Mesendoderm (in vitro differentiated cells): ENCODE measurements around the gene GRIK4.
A peak's percentile ranks its signal among the peaks of the same experiment; 100 is the strongest.

Experiments used
- DNase-seq: peaks from one replicate; pipeline ENCODE4 v3.0.0; 2013
- H2AK5ac ChIP-seq: 2 replicates; pipeline ENCODE4 v1.6.1; 2013; ENCODE audit warnings: low read length, inconsistent platforms
- H2BK120ac ChIP-seq: 2 replicates; pipeline ENCODE4 v1.6.1; 2013; ENCODE audit warnings: low read depth, mild to moderate bottlenecking, low read length, moderate library complexity, mixed read lengths
- H2BK15ac ChIP-seq: replicated peaks from 2 replicates; pipeline ENCODE4 v1.6.1; 2013; ENCODE audit warnings: low read depth, mild to moderate bottlenecking, moderate library complexity
- H2BK5ac ChIP-seq: 2 replicates; pipeline ENCODE4 v1.6.1; 2013; ENCODE audit warnings: low read length, inconsistent platforms
- H3K18ac ChIP-seq: 2 replicates; pipeline ENCODE4 v1.6.1; 2013; ENCODE audit warnings: mild to moderate bottlenecking, low read length, mixed read lengths
- H3K23ac ChIP-seq: one replicate; pipeline ENCODE4 v1.6.1; 2013; ENCODE audit warnings: low read length
- H3K27ac ChIP-seq: 2 replicates; pipeline ENCODE4 v1.5.1; 2013; ENCODE audit warnings: low read depth, mild to moderate bottlenecking, inconsistent platforms, low read length, moderate library complexity
- H3K27me3 ChIP-seq: 2 replicates; pipeline ENCODE4 v1.6.1; 2013; ENCODE audit warnings: low read length, control low read depth, mild to moderate bottlenecking, inconsistent platforms; ENCODE audit not compliant: insufficient read depth, poor library complexity
- H3K36me3 ChIP-seq: 2 replicates; pipeline ENCODE4 v1.6.1; 2013; ENCODE audit warnings: low read length, inconsistent platforms; ENCODE audit not compliant: control insufficient read depth, insufficient read depth
- H3K4ac ChIP-seq: one replicate; pipeline ENCODE4 v1.6.1; 2013; ENCODE audit warnings: low read depth, mild to moderate bottlenecking, low read length, moderate library complexity
- H3K4me1 ChIP-seq: 2 replicates; pipeline ENCODE4 v1.6.1; 2013; ENCODE audit warnings: low read depth, low read length, inconsistent platforms; ENCODE audit not compliant: control insufficient read depth
- H3K4me2 ChIP-seq: 2 replicates; pipeline ENCODE4 v1.6.1; 2013; ENCODE audit warnings: low read length
- H3K4me3 ChIP-seq: 2 replicates; pipeline ENCODE4 v1.5.1; 2013; ENCODE audit warnings: mild to moderate bottlenecking, low read length
- H3K56ac ChIP-seq: one replicate; pipeline ENCODE4 v1.6.1; 2013; ENCODE audit warnings: low read length
- H3K79me1 ChIP-seq: 2 replicates; pipeline ENCODE4 v1.6.1; 2013; ENCODE audit warnings: low read length, inconsistent platforms
- H3K79me2 ChIP-seq: 2 replicates; pipeline ENCODE4 v1.6.1; 2013; ENCODE audit warnings: mild to moderate bottlenecking, low read length; ENCODE audit not compliant: control insufficient read depth, insufficient read depth
- H3K9ac ChIP-seq: 2 replicates; pipeline ENCODE4 v1.6.1; 2013; ENCODE audit warnings: low read length, inconsistent platforms
- H4K5ac ChIP-seq: one replicate; pipeline ENCODE4 v1.6.1; 2013; ENCODE audit warnings: low read length
- H4K8ac ChIP-seq: one replicate; pipeline ENCODE4 v1.6.1; 2013; ENCODE audit warnings: low read depth, mild to moderate bottlenecking, control low read depth, low read length, moderate library complexity
- WGBS: extraction: QIAGEN DNeasy Blood & Tissue Kit; methylation state at CpG from one replicate; pipeline ENCODE4 v1.1.7; 2013; ENCODE audit warnings: low lambda C conversion rate, missing lambda C conversion rate; ENCODE audit not compliant: insufficient coverage; ENCODE audit errors: extremely low coverage; 5-methylcytosine and 5-hydroxymethylcytosine counted together

GRIK4 gene

DNA sequence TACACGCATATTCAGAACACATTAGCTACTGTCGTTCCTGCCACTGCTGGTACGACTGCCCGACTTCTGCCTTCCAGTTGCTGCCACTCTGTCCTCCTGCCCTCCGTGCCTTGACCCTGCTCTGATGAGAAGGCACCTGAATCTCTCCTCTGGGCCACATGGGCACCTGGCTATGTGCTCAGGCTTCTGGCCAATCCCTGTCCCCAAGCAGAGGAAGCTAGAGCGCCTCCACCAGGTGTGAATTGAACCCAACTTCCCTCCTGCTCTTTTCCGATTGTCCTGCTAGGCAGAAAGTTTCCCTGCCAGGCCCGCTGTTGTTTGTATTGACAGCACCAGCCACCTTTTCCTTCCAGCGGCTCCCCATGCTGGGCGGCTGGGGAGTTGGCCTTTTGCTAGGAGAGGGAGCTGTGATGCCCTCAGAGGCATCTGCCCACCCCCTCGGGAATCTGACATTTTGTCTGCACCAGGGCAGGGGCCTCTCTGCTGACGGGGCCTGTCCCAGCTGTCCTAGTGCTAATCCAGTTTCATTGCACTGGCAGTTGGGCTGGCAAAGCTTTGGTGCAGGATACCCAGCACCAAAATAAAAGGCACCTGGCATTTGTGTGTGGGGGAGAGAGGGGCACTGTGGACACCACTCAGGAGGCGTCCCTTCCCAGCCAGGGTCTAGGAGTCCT lies 118.0 kb downstream of the GRIK4 start:
- no peak overlapping the region for H2BK5ac ChIP-seq
- no peak overlapping the region for H2AK5ac ChIP-seq
- no peak for DNase-seq
- no peak overlapping the region for H3K18ac ChIP-seq
- no peak overlapping the region for H2BK15ac ChIP-seq
- H3K4me2 ChIP-seq: no peak overlapping the region
- no peak overlapping the region for H4K8ac ChIP-seq
- H3K79me2 ChIP-seq: no peaks in the 10 kb centered on the region
- no peaks in the 10 kb centered on the region for H3K36me3 ChIP-seq
- H3K23ac ChIP-seq: no peak overlapping the region
- no peak overlapping the region for H3K56ac ChIP-seq
- H3K79me1 ChIP-seq: no peaks in the 10 kb centered on the region
- WGBS: no CpG with 5 or more reads among the region's 13 CpGs
- peaks cover 12% of the 10 kb centered on the region for H3K4me1 ChIP-seq
- H3K27ac ChIP-seq: no peak overlapping the region
- no peaks in the 10 kb centered on the region for H3K27me3 ChIP-seq
- H3K4me3 ChIP-seq: no peak overlapping the region
- H3K4ac ChIP-seq: no peak overlapping the region
- H4K5ac ChIP-seq: no peak overlapping the region
- no peak overlapping the region for H2BK120ac ChIP-seq
- H3K9ac ChIP-seq: no peak overlapping the region

GRCh38 chr11:120630122-120630521 lies 118.6 kb downstream of the GRIK4 start:
- Histone ChIP-seq H3K4me1 (peaks cover 16% of the 10 kb centered on the region), H2BK5ac (no peak overlapping the region), H3K27ac (no peak overlapping the region), H3K4me3 (no peak overlapping the region), H4K8ac (no peak overlapping the region), H3K4me2 (no peak overlapping the region), H2BK120ac (no peak overlapping the region), H3K23ac (no peak overlapping the region), H2AK5ac (no peak overlapping the region), H2BK15ac (no peak overlapping the region), H3K36me3 (no peaks in the 10 kb centered on the region), H3K27me3 (no peaks in the 10 kb centered on the region), H3K56ac (no peak overlapping the region), H4K5ac (no peak overlapping the region), H3K79me1 (no peaks in the 10 kb centered on the region), H3K4ac (no peak overlapping the region), H3K18ac (no peak overlapping the region), H3K79me2 (no peaks in the 10 kb centered on the region), H3K9ac (no peak overlapping the region)
- no CpG with 5 or more reads among the region's 2 CpGs for WGBS
- no peak for DNase-seq

DNA sequence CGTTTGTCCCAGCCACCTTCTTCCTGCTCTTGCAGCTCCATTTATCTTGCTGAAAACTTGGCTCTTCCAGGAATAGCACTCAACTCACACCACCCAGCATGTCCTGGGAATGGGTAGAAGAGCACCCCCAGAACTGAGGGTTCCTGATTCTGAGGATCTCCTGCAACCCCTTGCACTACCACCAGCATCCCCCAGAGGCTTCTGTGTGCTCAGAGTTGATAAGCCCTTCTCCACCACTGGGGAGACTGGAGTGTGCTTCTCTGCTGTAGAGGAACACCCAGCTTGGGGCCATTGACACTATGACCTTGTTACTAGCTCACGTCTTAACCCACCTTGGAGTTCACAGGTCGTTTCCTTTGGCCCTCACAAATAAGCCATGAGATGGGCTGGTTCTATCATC lies 121.0 kb downstream of the GRIK4 start:
- Histone ChIP-seq H4K5ac (no peak overlapping the region), H3K36me3 (no peaks in the 10 kb centered on the region), H2BK5ac (no peak overlapping the region), H2BK15ac (no peak overlapping the region), H3K79me1 (no peaks in the 10 kb centered on the region), H3K4ac (no peak overlapping the region), H3K23ac (no peak overlapping the region), H3K4me3 (no peak overlapping the region), H3K56ac (no peak overlapping the region), H3K79me2 (no peaks in the 10 kb centered on the region), H3K27ac (no peak overlapping the region), H2AK5ac (no peak overlapping the region), H3K4me2 (no peak overlapping the region), H3K4me1 (peaks cover 18% of the 10 kb centered on the region), H2BK120ac (no peak overlapping the region), H4K8ac (no peak overlapping the region), H3K9ac (no peak overlapping the region), H3K18ac (no peak overlapping the region), H3K27me3 (no peaks in the 10 kb centered on the region)
- DNase-seq: peak; percentile 68
- WGBS: no CpG with 5 or more reads among the region's 3 CpGs

DNA sequence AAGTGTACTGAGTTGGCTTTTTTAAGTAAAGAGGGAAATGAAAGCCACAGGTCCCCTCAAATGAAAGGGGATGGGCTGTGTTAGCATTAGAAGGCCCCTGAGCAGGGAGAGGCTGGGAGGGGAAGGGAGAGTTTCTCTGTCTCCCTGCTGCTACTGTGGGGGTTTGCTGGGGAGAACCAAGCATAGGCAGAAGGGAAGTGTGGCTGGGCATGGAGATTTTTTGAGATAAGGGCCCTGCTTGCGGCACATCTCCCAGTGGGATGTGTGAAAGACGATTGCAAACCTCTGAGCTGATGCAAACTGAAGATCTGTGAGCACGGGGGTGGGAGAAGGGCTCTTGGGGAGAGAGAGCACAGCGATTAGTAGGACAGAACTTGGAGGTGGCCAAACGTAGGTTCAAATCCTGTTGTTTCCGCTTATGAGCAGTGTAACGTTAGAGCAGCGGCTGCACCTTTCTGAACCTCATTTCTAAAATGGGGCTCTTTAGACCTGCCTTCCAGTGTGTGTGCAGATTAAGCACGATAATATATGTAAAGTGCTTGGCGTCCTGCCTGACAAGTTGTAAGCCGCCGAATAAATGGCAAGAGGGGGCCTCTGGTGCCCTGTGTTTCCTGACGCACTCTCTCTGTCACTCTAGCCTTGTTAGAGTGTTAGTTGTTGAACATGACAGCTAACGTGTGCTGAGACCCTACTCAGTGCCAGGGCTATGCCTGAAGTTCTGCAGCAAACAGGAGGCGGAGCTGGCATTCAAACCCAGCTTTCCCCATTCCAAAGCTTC lies 122.3 kb downstream of the GRIK4 start:
- H3K27ac ChIP-seq: no peak overlapping the region
- H2AK5ac ChIP-seq: peak overlapping the region; percentile 53
- peak overlapping the region; percentile 22 for H3K9ac ChIP-seq
- peak; percentile 85 for DNase-seq
- peak overlapping the region; percentile 25 for H3K4me2 ChIP-seq
- no peak overlapping the region for H3K4me3 ChIP-seq
- H3K79me1 ChIP-seq: no peaks in the 10 kb centered on the region
- H4K5ac ChIP-seq: no peak overlapping the region
- H3K56ac ChIP-seq: peak overlapping the region; percentile 61
- H3K36me3 ChIP-seq: no peaks in the 10 kb centered on the region
- H3K23ac ChIP-seq: no peak overlapping the region
- no peak overlapping the region for H3K18ac ChIP-seq
- H2BK5ac ChIP-seq: peak overlapping the region; percentile 43
- no peak overlapping the region for H3K4ac ChIP-seq
- H3K79me2 ChIP-seq: no peaks in the 10 kb centered on the region
- H3K4me1 ChIP-seq: peaks cover 18% of the 10 kb centered on the region
- no peak overlapping the region for H4K8ac ChIP-seq
- H2BK120ac ChIP-seq: no peak overlapping the region
- no peak overlapping the region for H2BK15ac ChIP-seq
- WGBS: no CpG with 5 or more reads among the region's 15 CpGs
- no peaks in the 10 kb centered on the region for H3K27me3 ChIP-seq

- Histone ChIP-seq H3K27me3 (no peaks in the 10 kb centered on the region), H3K27ac (no peak overlapping the region)
- no CpG with 5 or more reads among the region's 13 CpGs for WGBS
Measured at GRCh38 chr11:120634706-120635105, 123.2 kb downstream of the GRIK4 start.

More at GRCh38 chr11:120634706-120635105, 123.2 kb downstream of the GRIK4 start:
- H3K4me1 ChIP-seq: peaks cover 18% of the 10 kb centered on the region
- DNase-seq: no peak
- H2BK120ac ChIP-seq: no peak overlapping the region
- H2AK5ac ChIP-seq: peak overlapping the region; percentile 5
- H3K79me1 ChIP-seq: no peaks in the 10 kb centered on the region
- H3K23ac ChIP-seq: no peak overlapping the region
- H3K79me2 ChIP-seq: no peaks in the 10 kb centered on the region
- H4K5ac ChIP-seq: no peak overlapping the region
- H4K8ac ChIP-seq: no peak overlapping the region
- H2BK5ac ChIP-seq: no peak overlapping the region
- no peak overlapping the region for H3K56ac ChIP-seq
- H3K4ac ChIP-seq: no peak overlapping the region
- no peak overlapping the region for H3K4me2 ChIP-seq
- no peak overlapping the region for H3K18ac ChIP-seq
- H3K9ac ChIP-seq: no peak overlapping the region
- H3K4me3 ChIP-seq: no peak overlapping the region
- no peaks in the 10 kb centered on the region for H3K36me3 ChIP-seq
- H2BK15ac ChIP-seq: no peak overlapping the region
